ENCODE measurements around the gene SLC4A1.

SLC4A1 gene

DNA sequence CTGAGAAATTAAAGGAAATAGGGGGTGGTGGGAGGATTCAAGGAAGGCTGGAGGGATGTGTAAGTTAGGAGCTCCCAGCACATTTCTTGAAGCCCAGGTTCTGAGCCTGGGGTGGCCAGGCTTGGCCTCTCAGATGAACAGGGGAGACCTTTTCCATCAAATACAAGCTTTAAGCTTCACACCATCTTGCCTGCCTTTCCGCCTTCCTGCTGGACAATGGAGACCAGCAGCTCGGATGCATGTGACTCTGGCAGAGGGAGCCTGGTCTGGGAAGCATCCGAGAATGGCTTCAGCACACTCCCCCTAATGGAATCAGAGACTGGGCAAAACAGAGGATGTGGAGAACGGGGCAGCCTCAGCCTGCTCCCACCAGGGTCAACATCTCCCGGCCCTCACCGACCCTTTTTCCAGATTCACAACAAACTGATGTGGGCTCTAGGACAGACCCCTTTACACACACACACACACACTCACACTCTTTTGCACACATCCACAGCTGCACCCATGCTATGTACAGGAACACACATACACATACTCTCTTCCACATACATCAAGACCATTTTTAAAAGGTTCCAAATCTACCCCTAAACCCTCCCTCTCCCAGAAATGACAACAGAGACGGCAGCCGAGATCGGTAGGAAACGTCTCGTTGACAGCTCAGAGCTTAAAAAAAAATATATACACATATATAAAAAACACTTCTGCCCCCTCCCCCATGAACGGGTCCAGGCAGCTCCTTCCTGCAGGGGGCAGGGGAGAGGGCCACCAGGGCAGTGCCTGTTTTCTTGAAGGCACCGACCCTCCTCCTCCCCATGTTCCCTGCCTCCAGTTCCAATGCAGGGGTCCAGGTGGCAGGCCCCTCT is 61.7 kb downstream of the SLC4A1 start:
- no peak for DNase-seq (ENCODE audit: low spot score)

DNA sequence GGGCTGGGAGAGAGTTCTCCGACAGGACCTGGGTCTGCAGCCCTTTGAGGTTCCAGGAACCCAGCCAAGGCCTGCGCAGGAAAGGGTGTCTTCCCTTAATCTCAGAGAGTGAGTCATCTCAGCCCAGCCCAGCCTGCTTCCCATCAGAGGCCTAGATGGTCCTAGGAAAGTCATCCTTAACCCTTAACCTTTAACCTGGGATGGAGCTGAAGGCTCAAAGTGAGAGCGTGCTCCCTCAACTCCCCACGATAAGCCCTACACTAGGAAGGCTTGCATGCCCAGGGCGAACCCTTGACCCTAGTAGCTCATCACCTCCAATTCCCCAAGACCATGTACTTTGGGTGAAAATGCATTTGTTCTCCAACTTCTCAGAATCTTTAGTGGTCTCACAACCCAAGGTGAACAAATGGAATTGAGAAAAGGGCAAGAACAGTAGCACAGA is 63.5 kb downstream of the SLC4A1 start:
- DNase-seq (ENCODE audit: low spot score) = no peak

DNA sequence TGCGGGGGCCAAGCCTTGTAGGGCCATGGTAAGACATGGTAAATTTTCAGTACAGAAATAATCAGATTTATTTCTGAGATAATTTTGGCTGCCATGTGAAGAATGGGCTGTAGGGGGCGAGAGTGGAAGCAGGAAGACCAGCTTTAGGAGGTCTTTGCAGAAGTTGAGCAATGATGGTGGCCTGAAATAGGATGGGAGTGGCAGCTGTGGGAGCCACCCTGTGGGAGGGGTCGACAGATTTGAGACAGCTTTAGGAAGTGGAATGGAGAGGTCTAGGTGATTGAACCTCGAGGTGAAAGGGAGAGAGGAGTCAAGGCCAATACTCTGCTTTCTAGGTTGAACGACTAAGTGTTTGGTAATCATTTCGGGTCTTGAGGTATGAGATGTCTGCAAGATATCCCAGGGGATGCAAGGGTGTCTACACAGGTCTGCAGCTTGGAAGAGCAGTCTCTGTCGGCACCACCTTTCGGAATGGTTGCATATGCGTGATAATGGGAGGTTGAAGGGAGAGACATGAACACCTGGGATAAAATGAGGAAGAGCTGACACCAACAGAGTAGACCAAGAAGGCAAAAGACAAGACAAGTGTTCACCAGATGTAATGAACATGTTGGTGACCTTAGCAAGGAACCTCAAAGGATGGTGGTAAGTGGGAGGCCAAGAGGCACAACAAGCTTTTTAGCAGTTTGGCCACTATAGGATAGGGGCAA is 64.0 kb downstream of the SLC4A1 start:
- peak; percentile 66 for DNase-seq (ENCODE audit: low spot score)

- DNase-seq (ENCODE audit: low spot score) = no peak
These were observed 65.2 kb downstream of the SLC4A1 start for GRCh38 chr17:44202756-44203155.

DNA sequence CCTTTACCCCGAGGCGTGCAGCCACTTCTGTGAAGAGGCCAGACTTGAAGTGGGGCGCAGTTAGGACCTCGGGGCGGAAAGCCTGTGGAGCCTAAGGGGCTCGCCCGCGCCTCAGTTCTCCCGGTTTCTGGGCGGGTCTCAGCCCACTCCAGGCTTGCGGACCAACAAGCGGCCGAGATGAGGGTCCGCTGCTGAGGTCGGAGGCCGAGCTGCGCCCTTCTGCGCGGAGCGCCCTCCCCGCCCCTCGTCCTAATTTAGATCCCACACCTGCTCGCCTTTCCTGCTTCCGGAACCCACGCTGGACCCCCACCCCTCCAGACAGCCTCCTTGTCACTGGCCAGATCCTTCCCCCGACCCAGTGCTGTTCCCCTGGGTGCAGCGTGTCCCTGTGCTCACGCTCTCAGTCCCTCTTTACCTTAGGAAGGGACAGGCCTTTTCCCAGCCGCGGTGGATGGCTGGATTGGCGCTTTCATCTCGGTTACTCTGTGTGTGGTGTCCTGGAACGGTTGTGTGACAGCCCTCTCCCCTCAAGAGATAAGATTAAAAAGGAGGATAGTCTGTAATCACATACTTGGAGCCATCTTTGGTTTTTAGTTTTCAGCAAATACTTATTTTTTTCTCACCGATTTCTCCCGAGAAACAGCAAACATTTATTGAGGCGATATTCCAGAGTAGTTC is 67.3 kb downstream of the SLC4A1 start:
- no peak for DNase-seq (ENCODE audit: low spot score)

DNA sequence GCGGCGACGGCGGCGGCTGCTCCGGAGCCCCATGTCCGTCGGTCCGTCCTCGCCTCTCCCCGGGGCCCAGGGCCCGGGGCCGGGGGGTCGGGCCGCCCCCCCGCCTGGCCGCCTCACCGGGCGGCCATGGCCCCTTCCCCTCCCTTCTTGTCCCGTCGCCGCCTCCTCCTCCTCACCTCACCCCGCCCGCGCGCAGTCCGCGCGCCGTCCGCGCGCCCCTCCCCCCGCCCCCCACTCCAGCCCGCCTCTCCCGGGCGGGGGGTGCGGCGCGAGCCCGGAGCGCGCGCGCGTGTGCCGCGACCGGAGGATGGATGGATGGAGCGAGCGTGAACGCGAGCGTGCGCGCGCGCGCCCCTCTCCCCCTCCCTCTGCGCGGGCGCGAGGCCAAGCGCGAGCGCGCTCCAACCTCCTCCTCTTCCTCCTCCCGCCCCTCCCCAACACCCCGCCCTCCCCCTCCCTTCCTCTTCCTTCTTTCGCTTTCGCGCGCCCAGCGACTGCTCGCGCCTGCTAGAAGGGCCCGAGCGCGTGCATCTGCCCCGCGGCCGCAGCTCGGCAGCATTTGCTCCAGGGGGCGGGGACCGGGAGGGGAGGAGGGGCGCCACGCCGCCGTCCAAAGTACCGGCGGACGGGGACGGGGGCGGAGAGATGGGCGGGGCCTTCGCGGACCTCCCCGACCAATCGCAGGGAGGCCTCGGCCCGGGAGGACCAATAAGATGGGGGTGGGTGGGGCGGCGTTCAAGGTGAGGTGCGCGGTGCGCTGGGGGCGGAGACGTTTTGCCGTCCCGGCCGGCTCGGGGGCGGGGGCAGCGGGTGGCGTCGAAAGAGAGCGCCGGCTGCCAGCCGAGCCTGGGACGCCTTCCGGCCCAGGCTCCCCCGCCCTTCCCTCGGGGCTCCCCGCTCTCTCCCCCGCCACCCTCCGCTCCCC is 68.1 kb downstream of the SLC4A1 start, which contains the start of gene ATXN7L3:
TSS of gene ATXN7L3 (minus strand) at position 332 of the 925 bp plus-strand sequence. CDS start 1,814 bp downstream, outside the sequence.
- peak; percentile 98 for DNase-seq (ENCODE audit: low spot score)

DNA sequence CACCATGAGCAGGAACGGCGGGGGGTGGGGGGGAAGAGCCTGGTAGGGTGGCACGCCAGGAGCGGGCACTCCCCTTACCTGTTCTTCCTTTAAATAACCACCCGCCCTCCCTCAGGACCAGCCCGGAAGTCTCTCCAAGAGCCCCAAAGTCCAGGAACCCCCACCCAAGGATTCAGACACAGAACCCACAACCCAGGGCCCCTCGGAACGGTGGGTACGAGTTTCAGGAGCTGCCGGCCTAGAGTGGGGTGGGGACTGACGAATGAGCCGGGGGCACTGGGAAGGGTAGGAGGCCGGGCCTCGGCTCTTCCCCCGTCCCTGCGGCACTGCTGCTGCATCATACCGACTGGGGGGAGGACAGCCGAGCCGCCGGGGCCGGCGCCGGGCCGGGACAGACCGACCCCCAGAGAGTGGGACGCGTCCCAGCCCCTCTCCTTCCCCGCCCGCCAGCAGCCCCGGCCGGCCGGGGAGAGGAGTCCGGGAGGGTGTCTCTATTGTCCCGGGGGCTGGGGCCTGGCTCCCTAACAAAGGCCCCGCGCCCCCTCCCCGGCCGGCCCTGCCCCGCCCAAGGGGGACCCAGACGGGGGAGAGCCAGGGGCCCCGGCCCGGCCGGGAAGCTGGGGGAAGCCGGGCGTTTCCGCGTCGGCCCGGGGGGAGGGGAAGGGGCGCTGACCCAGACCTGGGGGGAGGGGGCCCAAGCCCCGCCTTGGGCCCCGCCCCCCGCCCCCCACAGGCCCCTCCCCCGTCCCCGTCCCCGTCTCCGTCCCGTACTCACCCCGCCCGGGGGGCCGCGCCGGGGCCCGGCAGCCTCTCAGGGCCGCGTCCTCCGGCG is 69.0 kb downstream of the SLC4A1 start:
- peak; percentile 86 for DNase-seq (ENCODE audit: low spot score)

Data from HuH-7.5 (cell line).